ENCODE results near the gene GADL1. TPM values are rescaled to one million over a fixed set of nuclear protein-coding genes. Genes with fewer than 3 reads are reported as not detected.

Gene GADL1
- total and polyA plus RNA-seq, 2 experiments from 2014 or later: 13.5 to 16.9 TPM

- no peak overlapping the region for H3K4me3 ChIP-seq
- H3K4me1 ChIP-seq (ENCODE audit: low read depth): no peaks in the 10 kb centered on the region
- no peak for DNase-seq (ENCODE audit: low read depth in 1 of 2, low spot score in 1 of 2)
- H3K9me3 ChIP-seq (ENCODE audit: low read depth): no peaks in the 10 kb centered on the region
- no peak overlapping the region for H3K27ac ChIP-seq
- H3K27me3 ChIP-seq: no peaks in the 10 kb centered on the region
- no peak for TF ChIP-seq CTCF (IDR thresholded peaks at IDR 0.05; ENCODE audit: low read depth, low read length)
- no peaks in the 10 kb centered on the region for H3K36me3 ChIP-seq
These were observed 171.2 kb downstream of the GADL1 start for GRCh38 chr3:30723211-30723610.

- Histone ChIP-seq H3K9me3 (ENCODE audit: low read depth) (no peaks in the 10 kb centered on the region), H3K27ac (no peak overlapping the region), H3K4me1 (ENCODE audit: low read depth) (no peaks in the 10 kb centered on the region), H3K27me3 (no peaks in the 10 kb centered on the region), H3K36me3 (no peaks in the 10 kb centered on the region), H3K4me3 (no peak overlapping the region)
- no peak for DNase-seq (ENCODE audit: low read depth in 1 of 2, low spot score in 1 of 2)
- no peak for TF ChIP-seq CTCF (IDR thresholded peaks at IDR 0.05; ENCODE audit: low read depth, low read length)
These were observed 173.2 kb downstream of the GADL1 start for GRCh38 chr3:30721314-30721634.

- no peak for TF ChIP-seq CTCF (IDR thresholded peaks at IDR 0.05; ENCODE audit: low read depth, low read length)
- Histone ChIP-seq H3K4me1 (ENCODE audit: low read depth) (no peaks in the 10 kb centered on the region), H3K36me3 (no peaks in the 10 kb centered on the region), H3K4me3 (no peak overlapping the region), H3K9me3 (ENCODE audit: low read depth) (no peaks in the 10 kb centered on the region), H3K27ac (no peak overlapping the region), H3K27me3 (no peaks in the 10 kb centered on the region)
- DNase-seq (ENCODE audit: low read depth in 1 of 2, low spot score in 1 of 2): no peak
These were observed 173.7 kb downstream of the GADL1 start for GRCh38 chr3:30720586-30721313.

GRCh38 chr3:30719536-30719935 lies 174.9 kb downstream of the GADL1 start:
- Histone ChIP-seq H3K9me3 (ENCODE audit: low read depth) (no peaks in the 10 kb centered on the region), H3K27me3 (no peaks in the 10 kb centered on the region), H3K36me3 (no peaks in the 10 kb centered on the region), H3K27ac (no peak overlapping the region), H3K4me3 (no peak overlapping the region), H3K4me1 (ENCODE audit: low read depth) (no peaks in the 10 kb centered on the region)
- no peak for TF ChIP-seq CTCF (IDR thresholded peaks at IDR 0.05; ENCODE audit: low read depth, low read length)
- no peak for DNase-seq (ENCODE audit: low read depth in 1 of 2, low spot score in 1 of 2)

- Histone ChIP-seq H3K4me3 (no peak overlapping the region), H3K27ac (no peak overlapping the region), H3K36me3 (no peaks in the 10 kb centered on the region), H3K9me3 (ENCODE audit: low read depth) (no peaks in the 10 kb centered on the region), H3K4me1 (ENCODE audit: low read depth) (no peaks in the 10 kb centered on the region), H3K27me3 (no peaks in the 10 kb centered on the region)
- DNase-seq (ENCODE audit: low read depth in 1 of 2, low spot score in 1 of 2): no peak
- TF ChIP-seq CTCF (IDR thresholded peaks at IDR 0.05; ENCODE audit: low read depth, low read length): no peak
These were observed 180.5 kb downstream of the GADL1 start for GRCh38 chr3:30713885-30714503.

Measured in cardiac muscle cell (in vitro differentiated cells and primary cell).